Measurements from ENCODE around the gene HESX1. TPM values are rescaled to one million over a fixed set of nuclear protein-coding genes. Genes with fewer than 3 reads are reported as not detected.

Gene HESX1
- total RNA-seq, 1 donor from 2014 or later: 0.63 TPM

GRCh38 chr3:57184526-57184925 is 15.3 kb downstream of the HESX1 start:
- DNase-seq: no peak
- H3K9me3 Mint-ChIP-seq: no peaks in the 10 kb centered on the region
- no peaks in the 10 kb centered on the region for H3K4me1 Mint-ChIP-seq
- H3K27ac Mint-ChIP-seq: no peak overlapping the region
- intact Hi-C loops (cut with micrococcal nuclease): no loop called here
- H3K4me3 Mint-ChIP-seq: no peak overlapping the region
- H3K36me3 Mint-ChIP-seq (ENCODE audit: low read depth): no peaks in the 10 kb centered on the region
- H3K27me3 Mint-ChIP-seq: peaks cover 10% of the 10 kb centered on the region

DNA sequence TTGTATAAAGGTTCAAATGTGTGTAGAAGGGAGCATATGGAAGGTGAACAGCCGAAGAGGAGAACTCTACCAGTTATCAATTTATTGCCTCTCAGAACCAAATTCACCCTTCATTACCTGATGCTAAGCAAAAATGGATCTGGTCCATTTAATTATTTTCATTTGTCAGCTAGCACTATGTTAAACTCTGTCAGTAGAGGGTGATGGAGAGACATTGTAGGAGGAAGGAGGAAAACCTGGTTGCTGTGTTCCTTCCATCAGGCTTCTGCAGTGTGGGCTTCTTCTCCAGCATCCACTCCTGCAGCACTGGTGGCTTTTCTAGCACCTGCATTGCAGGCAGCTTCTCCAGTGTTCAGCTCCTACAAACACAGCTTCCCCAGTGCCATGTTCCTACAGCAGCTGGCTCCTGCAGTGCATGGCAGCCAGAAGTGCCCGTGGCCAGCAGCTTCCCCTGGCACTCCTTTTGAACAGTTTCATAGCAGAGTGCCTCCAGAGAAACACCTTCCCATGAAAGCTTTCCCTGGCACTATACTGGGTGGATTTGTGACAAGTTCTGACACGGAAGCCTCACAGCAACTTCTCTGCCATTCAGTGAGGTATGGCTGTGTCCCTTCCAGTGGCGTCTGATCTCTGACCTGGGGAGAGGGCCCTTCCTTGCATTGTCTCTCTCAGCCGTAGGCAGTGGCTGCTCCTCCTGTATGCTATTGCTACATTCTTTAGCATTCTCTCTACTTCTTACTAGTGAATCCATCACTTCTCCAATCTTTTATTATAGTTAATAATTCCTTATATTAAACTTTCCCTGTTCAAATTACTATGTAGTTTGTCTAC is 20.0 kb downstream of the HESX1 start:
- Mint-ChIP-seq H3K4me3 (no peak overlapping the region), H3K36me3 (ENCODE audit: low read depth) (no peaks in the 10 kb centered on the region), H3K27ac (no peak overlapping the region), H3K9me3 (no peaks in the 10 kb centered on the region), H3K27me3 (peaks cover 21% of the 10 kb centered on the region), H3K4me1 (no peaks in the 10 kb centered on the region)
- intact Hi-C loops (cut with micrococcal nuclease): no loop called here
- no peak for DNase-seq

DNA sequence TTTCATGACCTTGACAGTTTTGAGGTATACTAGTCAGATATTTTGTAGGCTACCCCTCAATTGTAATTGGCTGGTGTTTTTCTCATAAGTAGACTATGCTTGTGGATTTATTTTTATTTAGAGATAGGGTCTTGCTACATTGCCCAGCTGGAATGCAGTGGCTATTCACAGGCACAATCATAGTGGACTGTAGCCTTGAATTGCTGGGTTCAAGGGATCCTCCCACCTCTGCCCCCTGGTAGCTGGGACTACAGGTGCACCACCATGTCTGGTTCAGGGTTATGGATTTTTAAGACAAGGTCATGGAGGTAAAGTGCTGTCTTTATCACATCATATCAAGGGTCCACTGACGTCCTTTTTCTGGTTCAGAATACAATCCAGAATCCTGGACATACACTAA is 23.7 kb downstream of the HESX1 start:
- H3K36me3 Mint-ChIP-seq (ENCODE audit: low read depth): no peaks in the 10 kb centered on the region
- intact Hi-C loops (cut with micrococcal nuclease): no loop called here
- no peaks in the 10 kb centered on the region for H3K9me3 Mint-ChIP-seq
- peaks cover 32% of the 10 kb centered on the region for H3K27me3 Mint-ChIP-seq
- no peak overlapping the region for H3K4me3 Mint-ChIP-seq
- no peak for DNase-seq
- no peak overlapping the region for H3K27ac Mint-ChIP-seq
- H3K4me1 Mint-ChIP-seq: no peaks in the 10 kb centered on the region

GRCh38 chr3:57173687-57174086 is 26.1 kb downstream of the HESX1 start:
- no peak overlapping the region for H3K27ac Mint-ChIP-seq
- peaks cover 4% of the 10 kb centered on the region for H3K4me1 Mint-ChIP-seq
- no peak overlapping the region for H3K4me3 Mint-ChIP-seq
- intact Hi-C loops (cut with micrococcal nuclease): no loop called here
- DNase-seq: no peak
- no peaks in the 10 kb centered on the region for H3K9me3 Mint-ChIP-seq
- H3K36me3 Mint-ChIP-seq (ENCODE audit: low read depth): no peaks in the 10 kb centered on the region
- H3K27me3 Mint-ChIP-seq: peaks cover 40% of the 10 kb centered on the region

- H3K4me3 Mint-ChIP-seq: no peak overlapping the region
- H3K36me3 Mint-ChIP-seq (ENCODE audit: low read depth): no peaks in the 10 kb centered on the region
- H3K9me3 Mint-ChIP-seq: no peaks in the 10 kb centered on the region
- H3K4me1 Mint-ChIP-seq: peaks cover 4% of the 10 kb centered on the region
- intact Hi-C loops (cut with micrococcal nuclease): loop anchor here (2.0 kb wide), 1 partner anchor 56 kb away; the partner anchor contains the start of gene APPL1
- H3K27ac Mint-ChIP-seq: no peak overlapping the region
- DNase-seq: no peak
- peaks cover 60% of the 10 kb centered on the region for H3K27me3 Mint-ChIP-seq
Measured at GRCh38 chr3:57170946-57171345, 28.8 kb downstream of the HESX1 start.

- Mint-ChIP-seq H3K27me3 (peaks cover 61% of the 10 kb centered on the region), H3K4me3 (peak overlapping the region; percentile 69), H3K4me1 (peaks cover 6% of the 10 kb centered on the region), H3K9me3 (no peaks in the 10 kb centered on the region), H3K27ac (no peak overlapping the region), H3K36me3 (ENCODE audit: low read depth) (no peaks in the 10 kb centered on the region)
- DNase-seq: peak; percentile 87
- intact Hi-C loops (cut with micrococcal nuclease): loop anchor here (2.0 kb wide), 1 partner anchor 57 kb away; the partner anchor contains the start of gene APPL1
Measured at GRCh38 chr3:57169872-57170623, 29.7 kb downstream of the HESX1 start.

- intact Hi-C loops (cut with micrococcal nuclease): no loop called here
- peak overlapping the region; percentile 5 for H3K4me3 Mint-ChIP-seq
- no peak for DNase-seq
Measured at GRCh38 chr3:57169108-57169507, 30.7 kb downstream of the HESX1 start.

GRCh38 chr3:57168151-57168550 is 31.6 kb downstream of the HESX1 start:
- Mint-ChIP-seq H3K9me3 (no peaks in the 10 kb centered on the region), H3K27ac (no peak overlapping the region), H3K36me3 (ENCODE audit: low read depth) (no peaks in the 10 kb centered on the region), H3K27me3 (peaks cover 63% of the 10 kb centered on the region), H3K4me1 (peaks cover 11% of the 10 kb centered on the region), H3K4me3 (no peak overlapping the region)
- DNase-seq: no peak
- intact Hi-C loops (cut with micrococcal nuclease): no loop called here

More at GRCh38 chr3:57169108-57169507, 30.7 kb downstream of the HESX1 start:
- peaks cover 9% of the 10 kb centered on the region for H3K4me1 Mint-ChIP-seq
- H3K27me3 Mint-ChIP-seq: peaks cover 61% of the 10 kb centered on the region
- H3K27ac Mint-ChIP-seq: no peak overlapping the region
- no peaks in the 10 kb centered on the region for H3K36me3 Mint-ChIP-seq (ENCODE audit: low read depth)
- H3K9me3 Mint-ChIP-seq: no peaks in the 10 kb centered on the region

DNA sequence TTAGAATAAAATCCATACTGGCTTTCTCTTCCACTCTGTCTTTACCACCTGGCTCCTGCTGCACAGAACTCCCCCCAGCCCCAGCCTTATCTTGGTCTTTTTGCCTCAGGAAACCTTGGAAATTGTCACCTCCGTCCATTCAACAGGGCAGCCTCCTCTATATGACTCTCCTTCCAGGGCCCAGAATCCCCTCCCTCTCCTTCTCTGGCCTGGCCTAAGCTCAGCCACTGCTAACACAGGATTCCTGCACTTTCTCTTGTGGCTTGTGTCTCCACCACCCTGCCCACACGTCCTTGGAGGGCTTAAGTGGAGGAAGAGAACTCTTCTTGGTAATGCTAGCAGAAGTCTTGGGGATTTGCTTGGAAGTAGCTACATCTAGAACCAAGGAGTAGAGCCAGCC is 33.1 kb downstream of the HESX1 start:
- intact Hi-C loops (cut with micrococcal nuclease): no loop called here
- no peak for DNase-seq
- no peak overlapping the region for H3K27ac Mint-ChIP-seq
- peaks cover 12% of the 10 kb centered on the region for H3K4me1 Mint-ChIP-seq
- H3K4me3 Mint-ChIP-seq: no peak overlapping the region
- H3K9me3 Mint-ChIP-seq: no peaks in the 10 kb centered on the region
- H3K27me3 Mint-ChIP-seq: peaks cover 67% of the 10 kb centered on the region
- H3K36me3 Mint-ChIP-seq (ENCODE audit: low read depth): no peaks in the 10 kb centered on the region

GRCh38 chr3:57165641-57166040 is 34.1 kb downstream of the HESX1 start:
- H3K9me3 Mint-ChIP-seq: no peaks in the 10 kb centered on the region
- H3K27me3 Mint-ChIP-seq: peaks cover 70% of the 10 kb centered on the region
- DNase-seq: no peak
- no peaks in the 10 kb centered on the region for H3K36me3 Mint-ChIP-seq (ENCODE audit: low read depth)
- peak overlapping the region; percentile 57 for H3K4me3 Mint-ChIP-seq
- intact Hi-C loops (cut with micrococcal nuclease): no loop called here
- H3K4me1 Mint-ChIP-seq: peaks cover 12% of the 10 kb centered on the region
- no peak overlapping the region for H3K27ac Mint-ChIP-seq

DNA sequence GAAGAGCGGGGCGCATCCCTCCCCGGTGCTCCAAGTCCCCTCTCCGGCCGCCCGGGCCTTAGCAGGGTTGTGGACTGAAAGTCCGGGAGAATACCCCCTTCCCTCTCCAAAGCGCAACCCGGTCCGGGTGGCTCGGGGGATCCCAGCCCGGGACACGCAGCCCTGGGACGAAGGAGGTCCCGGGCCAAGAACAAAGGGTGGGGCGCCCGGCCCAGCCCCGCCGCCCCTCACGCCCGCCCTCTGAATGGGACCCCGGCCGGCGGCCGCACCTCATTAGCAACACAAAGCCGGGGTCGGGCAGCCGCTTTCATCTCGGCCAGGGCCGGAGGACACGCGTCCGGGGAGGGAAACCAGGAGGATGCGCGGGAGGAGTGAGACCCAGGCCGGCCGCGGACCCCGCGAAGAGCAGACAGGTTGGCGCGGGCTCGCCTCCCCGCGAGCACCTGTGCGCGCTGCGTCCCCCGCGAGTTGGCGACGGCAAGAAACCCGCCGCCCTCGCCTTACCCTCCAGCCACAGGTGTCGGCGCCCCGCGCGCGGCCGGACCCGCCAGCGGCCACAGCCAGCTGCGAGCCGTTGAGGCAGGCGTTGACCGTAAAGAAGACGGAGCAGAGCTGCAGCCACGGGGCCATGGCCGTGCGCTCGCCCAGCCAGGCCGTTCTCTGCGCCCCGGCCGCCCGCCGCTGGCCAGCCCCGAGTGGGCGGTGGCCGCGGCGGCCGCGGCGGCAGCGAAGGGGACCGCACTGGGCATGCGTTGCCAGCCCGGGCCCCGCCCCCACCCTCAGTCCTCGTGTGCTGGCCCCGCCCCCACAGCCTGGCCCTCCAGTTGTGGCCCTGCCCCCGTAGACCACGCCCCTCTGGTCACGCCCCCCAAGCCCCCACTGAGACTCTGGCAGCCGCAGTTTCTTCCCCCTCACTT is 34.9 kb downstream of the HESX1 start, which contains the start of gene IL17RD:
IL17RD (minus strand) TSS at position 697 of the 917 bp plus-strand sequence; CDS start at position 630, 67 bp downstream.
- intact Hi-C loops (cut with micrococcal nuclease): loop anchor here (5.0 kb wide), 1 partner anchor 63 kb away; no protein-coding TSS in a partner anchor
- H3K4me1 Mint-ChIP-seq: peaks cover 8% of the 10 kb centered on the region

DNA sequence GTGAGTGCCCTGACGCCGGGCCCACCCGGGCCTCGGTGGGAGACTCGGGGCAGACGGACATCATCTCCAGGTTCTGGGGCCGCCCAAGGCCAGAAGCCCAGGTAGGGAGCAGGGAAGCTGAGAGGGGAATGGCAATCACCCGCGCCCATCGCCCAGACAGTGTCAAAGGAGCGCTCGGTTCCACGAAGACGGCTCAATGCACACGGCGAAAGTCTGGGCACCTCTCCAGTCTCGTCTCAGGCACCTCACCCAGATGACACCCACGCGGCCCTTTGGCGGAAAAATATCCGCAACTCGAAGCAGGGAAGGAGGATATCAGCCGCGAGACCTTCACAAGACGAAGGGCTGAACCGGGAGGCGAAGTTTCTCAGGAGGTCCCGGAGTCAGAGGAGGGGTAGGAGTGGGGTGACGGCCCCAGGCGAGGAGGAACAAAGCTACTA is 35.5 kb downstream of the HESX1 start:
- Mint-ChIP-seq H3K27ac (peak overlapping the region; percentile 26), H3K4me1 (peaks cover 11% of the 10 kb centered on the region), H3K9me3 (no peaks in the 10 kb centered on the region), H3K27me3 (peaks cover 70% of the 10 kb centered on the region), H3K36me3 (ENCODE audit: low read depth) (no peaks in the 10 kb centered on the region), H3K4me3 (peak overlapping the region; percentile 88)
- intact Hi-C loops (cut with micrococcal nuclease): loop anchor here (5.0 kb wide), 1 partner anchor 62 kb away; no protein-coding TSS in a partner anchor
- DNase-seq: peak; percentile 66

More for the DNA sequence above, 34.9 kb downstream of the HESX1 start, which contains the start of gene IL17RD:
- Mint-ChIP-seq H3K4me3 (peak within 1 kb of the TSS; percentile 88), H3K27me3 (peaks cover 73% of the 10 kb centered on the region), H3K9me3 (no peaks in the 10 kb centered on the region), H3K36me3 (ENCODE audit: low read depth) (no peaks in the 10 kb centered on the region), H3K27ac (peak within 1 kb of the TSS; percentile 26)
- peak; percentile 80 for DNase-seq

GRCh38 chr3:57163751-57164150 is 36.0 kb downstream of the HESX1 start:
- H3K4me3 Mint-ChIP-seq: peak overlapping the region; percentile 88
- intact Hi-C loops (cut with micrococcal nuclease): loop anchor here (5.0 kb wide), 1 partner anchor 61 kb away; no protein-coding TSS in a partner anchor
- H3K36me3 Mint-ChIP-seq (ENCODE audit: low read depth): no peaks in the 10 kb centered on the region
- peaks cover 16% of the 10 kb centered on the region for H3K4me1 Mint-ChIP-seq
- H3K9me3 Mint-ChIP-seq: no peaks in the 10 kb centered on the region
- no peak for DNase-seq
- H3K27ac Mint-ChIP-seq: no peak overlapping the region
- peaks cover 70% of the 10 kb centered on the region for H3K27me3 Mint-ChIP-seq
